BLaER1 (cell line): ENCODE results near the gene TERT.

Experiments
- H3K27ac ChIP-seq: shearing (Covaris generic); formaldehyde crosslinking; 2 replicates; pipeline ENCODE4 v1.8.1; 2022
- H3K27me3 ChIP-seq: shearing (Covaris generic); formaldehyde crosslinking; 2 replicates; pipeline ENCODE4 v1.8.1; 2022
- H3K36me3 ChIP-seq: shearing (Covaris generic); formaldehyde crosslinking; 2 replicates; pipeline ENCODE4 v1.8.1; 2022
- H3K4me1 ChIP-seq: shearing (Covaris generic); formaldehyde crosslinking; 2 replicates; pipeline ENCODE4 v1.8.1; 2022
- H3K4me2 ChIP-seq: shearing (Covaris generic); formaldehyde crosslinking; 2 replicates; pipeline ENCODE4 v1.8.1; 2022
- H3K4me3 ChIP-seq: shearing (Covaris generic); formaldehyde crosslinking; 2 replicates; pipeline ENCODE4 v1.8.1; 2022
- H3K9ac ChIP-seq: shearing (Covaris generic); formaldehyde crosslinking; 2 replicates; pipeline ENCODE4 v1.8.1; 2022
- H3K9me3 ChIP-seq: shearing (Covaris generic); formaldehyde crosslinking; 2 replicates; pipeline ENCODE4 v1.8.1; 2022
- H4K20me1 ChIP-seq: shearing (Covaris generic); formaldehyde crosslinking; 2 replicates; pipeline ENCODE4 v1.8.1; 2022
- Cebpa-rat ChIP-seq: shearing (Covaris generic); IDR thresholded peaks from 2 replicates; pipeline ENCODE4 v1.8.1; 2022

Gene TERT

GRCh38 chr5:1204693-1205242 is 90.1 kb downstream of the TERT start:
- Histone ChIP-seq H3K4me2 (no peak overlapping the region), H4K20me1 (peaks cover 5% of the 10 kb centered on the region; the same call in 1 of the 2 replicates), H3K4me1 (peaks cover 19% of the 10 kb centered on the region), H3K9ac (no peak overlapping the region), H3K27ac (no peak overlapping the region), H3K4me3 (no peak overlapping the region), H3K27me3 (peaks cover 22% of the 10 kb centered on the region; the same call in 1 of the 2 replicates), H3K9me3 (no peaks in the 10 kb centered on the region), H3K36me3 (no peaks in the 10 kb centered on the region)
- no peak for TF ChIP-seq Cebpa-rat

GRCh38 chr5:1203968-1204692 is 90.7 kb downstream of the TERT start:
- H3K27me3 ChIP-seq: peaks cover 22% of the 10 kb centered on the region; the same call in 1 of the 2 replicates
- H3K36me3 ChIP-seq: no peaks in the 10 kb centered on the region
- H3K4me2 ChIP-seq: no peak overlapping the region
- no peak overlapping the region for H3K9ac ChIP-seq
- H3K4me3 ChIP-seq: no peak overlapping the region
- H4K20me1 ChIP-seq: peaks cover 5% of the 10 kb centered on the region; the same call in 1 of the 2 replicates
- H3K27ac ChIP-seq: no peak overlapping the region
- TF ChIP-seq Cebpa-rat: no peak
- no peaks in the 10 kb centered on the region for H3K9me3 ChIP-seq
- peaks cover 19% of the 10 kb centered on the region for H3K4me1 ChIP-seq

GRCh38 chr5:1203311-1203967 is 91.4 kb downstream of the TERT start:
- no peak overlapping the region for H3K4me2 ChIP-seq
- H4K20me1 ChIP-seq: peaks cover 5% of the 10 kb centered on the region; the same call in 1 of the 2 replicates
- no peak overlapping the region for H3K27ac ChIP-seq
- H3K9ac ChIP-seq: no peak overlapping the region
- H3K9me3 ChIP-seq: no peaks in the 10 kb centered on the region
- no peak for TF ChIP-seq Cebpa-rat
- no peak overlapping the region for H3K4me3 ChIP-seq
- peaks cover 19% of the 10 kb centered on the region for H3K4me1 ChIP-seq
- no peaks in the 10 kb centered on the region for H3K36me3 ChIP-seq
- H3K27me3 ChIP-seq: peaks cover 22% of the 10 kb centered on the region; the same call in 1 of the 2 replicates
